ACHN (cell line): Measurements from ENCODE around the gene PERM1.
A peak's percentile ranks its signal among the peaks of the same experiment; 100 is the strongest.
"Not testable (repeated sequence)": the region's sequence is repeated elsewhere in the genome, so short reads cannot be mapped to it uniquely, and the experiment has no call there.

ENCODE experiments used
- DNase-seq: peaks from one replicate; pipeline ENCODE4 v3.0.0-alpha.2; 2015
- in situ Hi-C: cut with HindIII; loops from 2 replicates; pipeline ENCODE4 v1.10.0; 2017; ENCODE audit warnings: low sequenced_read_pairs, low pct_ligation_motif_present, low pct_unique_long_range_greater_than_20kb

PERM1 gene

GRCh38 chr1:981491-981954 lies 370 bp downstream of the PERM1 start:
- DNase-seq = no peak
- in situ Hi-C loops = no loop called here

- in situ Hi-C loops = no loop called here
- DNase-seq = no peak
These were observed 1.1 kb downstream of the PERM1 start for GRCh38 chr1:980602-981395.

GRCh38 chr1:980137-980571 lies 1.7 kb downstream of the PERM1 start:
- DNase-seq = no peak
- in situ Hi-C loops = no loop called here

- DNase-seq = no peak
- in situ Hi-C loops = no loop called here
These were observed 2.2 kb downstream of the PERM1 start for GRCh38 chr1:979744-980072.

GRCh38 chr1:978835-979743 lies 2.8 kb downstream of the PERM1 start:
- no peak for DNase-seq
- in situ Hi-C loops = no loop called here

- in situ Hi-C loops = no loop called here
- no peak for DNase-seq
These were observed 3.6 kb downstream of the PERM1 start for GRCh38 chr1:978069-978834.

GRCh38 chr1:976791-977190 lies 5.1 kb downstream of the PERM1 start:
- in situ Hi-C loops, DNase-seq: not testable (repeated sequence)

GRCh38 chr1:975896-976683 lies 5.8 kb downstream of the PERM1 start:
- in situ Hi-C loops = no loop called here
- peak; percentile 84 for DNase-seq

GRCh38 chr1:975365-975764 lies 6.5 kb downstream of the PERM1 start:
- in situ Hi-C loops = no loop called here
- DNase-seq = no peak

- no peak for DNase-seq
- in situ Hi-C loops = no loop called here
These were observed 7.1 kb downstream of the PERM1 start for GRCh38 chr1:974687-975328.

GRCh38 chr1:974293-974640 lies 7.6 kb downstream of the PERM1 start:
- no peak for DNase-seq
- in situ Hi-C loops = no loop called here

GRCh38 chr1:973459-974292 lies 8.2 kb downstream of the PERM1 start:
- DNase-seq = no peak
- in situ Hi-C loops = no loop called here

- no peak for DNase-seq
- in situ Hi-C loops = no loop called here
These were observed 9.0 kb downstream of the PERM1 start for GRCh38 chr1:972726-973458.

GRCh38 chr1:971751-972506 lies 10.0 kb downstream of the PERM1 start:
- DNase-seq = no peak
- in situ Hi-C loops = no loop called here

- DNase-seq = no peak
- in situ Hi-C loops = no loop called here
These were observed 10.7 kb downstream of the PERM1 start for GRCh38 chr1:970973-971730.
